GM13977 (cell line): Measurements from ENCODE around the gene NEK10.

Source experiments
- DNase-seq: peaks from one replicate; pipeline ENCODE4 v3.0.0; 2012; ENCODE audit warnings: low spot score
- in situ Hi-C: fragments of 300-500 bp; cut with MboI; formaldehyde crosslinking; loops from one replicate; pipeline ENCODE4 v1.12.0; 2022; ENCODE audit warnings: low sequenced_read_pairs, low pct_unique_long_range_greater_than_20kb, mixed read lengths, inconsistent platforms; ENCODE audit not compliant: unreplicated experiment
- TF ChIP-seq, protein P1 (sequence below): IDR thresholded peaks from 2 replicates; pipeline ENCODE4 v1.5.1; 2012; ENCODE audit warnings: mild to moderate bottlenecking, control low read depth; ENCODE audit not compliant: insufficient read depth; ENCODE audit errors: extremely low read depth, missing control alignments

The NEK10 gene

DNA sequence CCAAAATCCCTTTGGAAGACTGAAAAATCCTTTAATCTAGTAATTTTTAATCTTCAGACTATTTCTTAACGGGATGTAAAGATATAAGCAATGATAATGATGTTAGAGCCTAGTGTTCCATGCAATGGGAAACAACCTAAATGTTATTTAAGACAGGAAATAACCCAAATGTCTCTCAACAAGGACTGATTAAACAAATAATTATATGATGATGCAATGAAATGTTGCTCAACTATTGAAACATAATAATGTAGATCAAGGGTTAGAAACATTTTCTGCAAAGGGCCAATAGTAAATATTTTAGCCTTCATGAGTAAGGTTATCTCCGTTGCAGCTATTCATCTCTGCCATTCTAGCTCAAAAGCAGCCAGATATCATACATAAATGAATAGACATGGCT lies 275.4 kb downstream of the NEK10 start:
- TF ChIP-seq, protein P1, sequence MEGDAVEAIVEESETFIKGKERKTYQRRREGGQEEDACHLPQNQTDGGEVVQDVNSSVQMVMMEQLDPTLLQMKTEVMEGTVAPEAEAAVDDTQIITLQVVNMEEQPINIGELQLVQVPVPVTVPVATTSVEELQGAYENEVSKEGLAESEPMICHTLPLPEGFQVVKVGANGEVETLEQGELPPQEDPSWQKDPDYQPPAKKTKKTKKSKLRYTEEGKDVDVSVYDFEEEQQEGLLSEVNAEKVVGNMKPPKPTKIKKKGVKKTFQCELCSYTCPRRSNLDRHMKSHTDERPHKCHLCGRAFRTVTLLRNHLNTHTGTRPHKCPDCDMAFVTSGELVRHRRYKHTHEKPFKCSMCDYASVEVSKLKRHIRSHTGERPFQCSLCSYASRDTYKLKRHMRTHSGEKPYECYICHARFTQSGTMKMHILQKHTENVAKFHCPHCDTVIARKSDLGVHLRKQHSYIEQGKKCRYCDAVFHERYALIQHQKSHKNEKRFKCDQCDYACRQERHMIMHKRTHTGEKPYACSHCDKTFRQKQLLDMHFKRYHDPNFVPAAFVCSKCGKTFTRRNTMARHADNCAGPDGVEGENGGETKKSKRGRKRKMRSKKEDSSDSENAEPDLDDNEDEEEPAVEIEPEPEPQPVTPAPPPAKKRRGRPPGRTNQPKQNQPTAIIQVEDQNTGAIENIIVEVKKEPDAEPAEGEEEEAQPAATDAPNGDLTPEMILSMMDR = no peak
- no peak for DNase-seq
- in situ Hi-C loops = no loop called here

DNA sequence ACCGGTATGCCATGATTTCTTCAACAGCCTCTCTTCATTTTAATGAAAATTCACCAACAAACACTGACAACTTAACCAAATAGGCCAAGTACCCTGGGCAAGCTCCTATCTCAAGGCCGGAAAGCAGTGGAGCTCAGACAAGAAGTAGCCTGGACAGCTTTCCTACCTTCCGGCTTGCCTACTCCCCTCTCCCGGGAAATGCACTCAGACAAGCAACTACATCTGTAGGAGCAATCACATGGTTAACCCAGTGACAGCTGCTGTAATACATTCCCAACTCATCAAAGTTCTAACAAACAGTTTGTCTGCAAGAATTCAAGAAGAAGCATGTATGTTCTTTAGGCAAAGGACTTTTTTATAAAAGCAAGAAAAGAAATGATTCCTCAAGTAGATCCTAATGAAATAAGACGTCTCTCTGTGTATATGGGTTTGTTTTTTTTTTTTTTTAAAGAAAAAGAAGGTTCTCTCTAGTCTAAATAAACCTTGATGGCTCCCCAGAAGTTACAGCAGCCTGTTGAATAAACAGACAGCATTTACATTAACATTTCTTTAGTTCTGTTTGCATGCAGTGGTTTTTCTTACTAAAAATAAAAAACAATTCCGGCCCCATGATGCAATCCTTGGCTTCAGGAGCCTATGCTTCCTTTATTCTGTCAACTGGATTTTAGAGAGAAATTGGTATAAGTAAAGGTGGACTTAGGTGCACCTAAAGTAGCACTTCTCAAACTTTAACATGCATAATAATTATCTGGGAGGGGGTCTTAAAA lies 278.7 kb downstream of the NEK10 start:
- TF ChIP-seq, protein P1 = no peak
- in situ Hi-C loops = no loop called here
- no peak for DNase-seq

DNA sequence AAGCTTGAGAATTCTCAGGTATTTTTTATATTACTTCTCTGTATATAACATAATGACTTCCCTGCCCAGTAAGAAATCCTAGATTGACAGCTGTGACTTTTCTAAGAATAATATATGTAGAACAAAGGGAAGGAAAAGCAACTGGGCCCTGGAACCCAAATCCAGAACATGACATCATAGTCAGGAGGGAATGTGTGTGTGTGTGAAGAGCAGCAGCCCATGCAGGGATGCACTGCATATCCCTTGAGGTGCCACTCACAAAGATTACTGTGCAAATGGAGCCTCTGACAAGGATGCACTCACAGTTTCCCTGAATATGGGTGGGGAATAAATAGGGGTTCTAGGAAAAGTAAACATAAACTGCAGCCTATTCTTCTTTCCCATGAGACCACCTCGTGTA lies 279.5 kb downstream of the NEK10 start:
- TF ChIP-seq, protein P1 = no peak
- in situ Hi-C loops = no loop called here
- DNase-seq = no peak

DNA sequence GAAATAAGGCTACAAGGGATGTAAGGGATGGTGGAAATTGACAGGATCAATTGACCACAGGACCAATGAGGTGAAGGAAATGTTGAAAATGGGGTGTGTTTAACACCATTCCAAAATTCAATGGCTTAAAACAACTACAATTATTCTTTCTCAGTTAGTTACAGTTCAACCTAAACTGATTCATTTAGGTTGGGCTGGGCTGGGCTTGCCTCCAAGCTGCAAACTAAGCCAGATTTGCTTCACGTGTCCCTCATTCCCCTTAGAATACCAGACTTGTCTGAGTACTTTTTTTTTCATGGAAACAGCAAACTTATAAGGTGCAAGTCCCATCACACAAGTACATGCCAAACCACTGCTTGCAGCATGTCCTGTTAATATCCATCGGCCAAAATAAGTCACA lies 280.1 kb downstream of the NEK10 start:
- no peak for DNase-seq
- in situ Hi-C loops = no loop called here
- TF ChIP-seq, protein P1 = no peak

DNA sequence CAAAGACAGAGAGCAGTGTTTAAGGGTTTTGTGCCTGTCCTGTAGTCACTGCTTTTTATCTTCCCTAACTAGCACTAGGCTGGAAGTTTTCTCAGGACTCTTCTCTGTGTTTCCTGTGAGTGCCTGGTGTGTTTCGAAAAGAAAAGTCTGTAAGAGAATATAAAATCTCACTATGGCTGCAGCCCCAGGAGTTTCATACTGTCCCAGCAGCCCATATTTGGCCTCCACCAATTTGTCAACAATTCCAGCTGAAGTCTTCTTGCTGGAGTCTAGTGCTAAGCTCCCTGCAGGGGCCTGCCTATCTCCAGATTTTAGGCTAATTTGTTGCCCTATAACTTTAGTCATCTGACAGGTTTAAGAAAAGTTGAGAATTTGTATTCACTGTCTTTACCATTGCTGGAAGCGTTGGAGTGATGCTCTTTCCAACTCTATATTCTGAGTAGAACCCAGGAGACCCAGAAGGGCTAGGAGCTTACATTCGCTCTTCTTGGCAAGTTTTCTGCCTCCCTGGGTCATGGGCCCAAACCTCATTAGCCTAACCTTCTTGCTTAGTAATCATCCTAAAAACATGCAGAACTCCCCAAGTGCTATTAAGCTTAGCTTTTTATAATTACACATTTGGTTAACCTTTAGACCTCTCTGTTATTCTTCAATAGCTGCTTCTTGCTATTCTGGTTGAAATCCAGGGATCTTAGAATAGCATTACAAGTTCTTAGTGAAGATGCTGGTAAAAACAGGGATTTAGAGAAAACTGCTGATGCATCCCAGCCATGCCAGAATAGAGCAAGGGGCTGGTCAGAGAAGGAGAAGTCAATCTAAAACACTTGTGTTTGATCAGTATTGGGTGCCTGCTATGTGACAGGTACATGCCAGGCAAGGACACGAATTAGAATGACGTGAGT lies 283.1 kb downstream of the NEK10 start:
- TF ChIP-seq, protein P1 = no peak
- in situ Hi-C loops = no loop called here
- no peak for DNase-seq

DNA sequence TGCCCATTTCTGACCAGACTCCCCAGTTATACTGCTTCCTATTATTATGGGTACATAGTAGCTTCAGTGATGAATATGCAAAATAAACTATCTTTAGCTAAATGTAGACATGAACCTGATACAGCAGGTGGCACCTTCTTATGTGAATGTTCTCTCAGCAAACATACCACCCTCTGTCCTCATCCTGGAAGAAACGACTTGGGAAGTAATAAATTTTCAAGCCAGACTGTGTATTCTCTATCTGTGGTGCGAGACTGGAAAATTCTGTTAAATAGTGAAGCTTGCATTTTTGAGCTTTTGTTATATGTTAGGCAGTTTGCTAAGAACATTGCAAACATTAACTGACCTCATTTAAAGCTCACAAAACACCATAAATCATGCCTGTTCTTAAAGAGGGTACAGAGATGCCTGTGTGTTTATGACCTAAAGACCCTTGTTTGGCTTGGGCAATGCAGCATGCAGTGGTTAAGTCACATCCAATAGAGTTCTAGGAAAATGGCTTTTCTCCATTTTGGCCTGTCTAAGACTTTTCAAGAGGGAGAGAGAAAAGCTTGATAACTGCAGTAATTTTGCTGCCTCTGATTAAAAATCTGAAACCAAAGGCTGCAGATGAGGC lies 287.1 kb downstream of the NEK10 start:
- DNase-seq = no peak
- TF ChIP-seq, protein P1 = no peak
- in situ Hi-C loops = no loop called here
